H1 (cell line): Measurements from ENCODE around the gene RAB7B. TPM values are rescaled to one million over a fixed set of nuclear protein-coding genes. Genes with fewer than 3 reads are reported as not detected.

ENCODE experiments used
- CTCF ChIA-PET: fragments of 300-600 bp; sonication (Branson Sonifier 250); formaldehyde crosslinking; loops from one replicate; lab custom pipeline; 2021; ENCODE audit not compliant: partially characterized antibody; lab: Charles Lee
- POLR2A ChIA-PET: fragments of 300-600 bp; sonication (Branson Sonifier 250); formaldehyde crosslinking; loops from one replicate; lab custom pipeline; 2021; ENCODE audit warnings: inconsistent platforms; ENCODE audit not compliant: partially characterized antibody; lab: Charles Lee
- DNase-seq, 2 experiments: peaks; one replicate each; pipeline versions ENCODE4 v3.0.0 to v3.0.0-alpha.2; 2010 to 2022; ENCODE audit warnings: low spot score in 2 of 2, low read depth in 1 of 2, mixed read lengths in 1 of 2
- FAIRE-seq: peaks from 2 replicates; lab custom pipeline; 2011; peaks lifted over from hg19 to GRCh38; lab: Jason Lieb, UNC
- H2AFZ ChIP-seq: 2 replicates; pipeline ENCODE4 v1.8.1; 2012; ENCODE audit warnings: low read length, inconsistent platforms
- H2AK5ac ChIP-seq: 2 replicates; pipeline ENCODE4 v1.6.1; 2013; ENCODE audit warnings: low read depth, low read length
- H2BK120ac ChIP-seq: replicated peaks from 2 replicates; pipeline ENCODE3; 2013; ENCODE audit warnings: low read depth, low read length, inconsistent platforms
- H2BK12ac ChIP-seq: 2 replicates; pipeline ENCODE4 v1.6.1; 2013; ENCODE audit warnings: low read depth, low read length
- H2BK15ac ChIP-seq: 2 replicates; pipeline ENCODE4 v1.6.1; 2013; ENCODE audit warnings: low read length
- H2BK20ac ChIP-seq: 2 replicates; pipeline ENCODE4 v1.6.1; 2013; ENCODE audit warnings: low read length
- H2BK5ac ChIP-seq: 2 replicates; pipeline ENCODE4 v1.6.1; 2013; ENCODE audit warnings: low read depth, low read length
- H3K14ac ChIP-seq: 2 replicates; pipeline ENCODE4 v1.6.1; 2013; ENCODE audit warnings: inconsistent platforms; ENCODE audit not compliant: insufficient read length
- H3K18ac ChIP-seq: 2 replicates; pipeline ENCODE4 v1.6.1; 2013; ENCODE audit warnings: low read length; ENCODE audit errors: extremely low read depth
- H3K23ac ChIP-seq: 2 replicates; pipeline ENCODE4 v1.6.1; 2013; ENCODE audit warnings: inconsistent platforms; ENCODE audit not compliant: insufficient read length
- H3K23me2 ChIP-seq: 2 replicates; pipeline ENCODE4 v1.6.1; 2013; ENCODE audit warnings: low read depth, low read length
- H3K27ac ChIP-seq: 2 replicates; pipeline ENCODE4 v1.6.1; 2011; ENCODE audit warnings: low read depth, low read length, inconsistent platforms
- H3K27me3 ChIP-seq, 4 experiments: replicated peaks in 1 of 4; 1 replicate in 1 of 4; 2 replicates in 3 of 4; pipeline versions ENCODE4 v1.6.1 to v1.8.1; 2011 to 2013; ENCODE audit warnings: low read length in 3 of 4, mild to moderate bottlenecking in 3 of 4, inconsistent platforms in 2 of 4, mixed read lengths in 2 of 4, moderate library complexity in 1 of 4; ENCODE audit not compliant: control insufficient read depth in 3 of 4, insufficient read depth in 3 of 4; ENCODE audit errors: extremely low read depth in 1 of 4
- H3K36me3 ChIP-seq, 4 experiments: 2 replicates each; pipeline versions ENCODE4 v1.6.1 to v1.8.1; 2011 to 2013; ENCODE audit warnings: mild to moderate bottlenecking in 4 of 4, low read length in 3 of 4, moderate library complexity in 2 of 4, control low read depth in 1 of 4, inconsistent platforms in 1 of 4; ENCODE audit not compliant: insufficient read depth in 4 of 4, control insufficient read depth in 2 of 4
- H3K4ac ChIP-seq: replicated peaks from 2 replicates; pipeline ENCODE3; 2013; ENCODE audit warnings: low read length, low read depth, mixed read lengths, inconsistent platforms; ENCODE audit not compliant: insufficient read length
- H3K4me1 ChIP-seq, 4 experiments: replicated peaks in 1 of 4; 1 replicate in 1 of 4; 2 replicates in 3 of 4; pipeline versions ENCODE4 v1.6.1 to v1.8.1; 2011 to 2013; ENCODE audit warnings: low read length in 3 of 4, inconsistent platforms in 2 of 4, mixed read lengths in 1 of 4; ENCODE audit not compliant: insufficient read depth in 4 of 4, control insufficient read depth in 3 of 4
- H3K4me2 ChIP-seq, 2 experiments: 2 replicates each; pipeline versions ENCODE4 v1.6.1 to v1.8.1; 2011 to 2013; ENCODE audit warnings: low read depth in 2 of 2, low read length in 2 of 2, control low read depth in 1 of 2, inconsistent platforms in 1 of 2, mild to moderate bottlenecking in 1 of 2; ENCODE audit not compliant: insufficient read depth in 1 of 2
- H3K4me3 ChIP-seq, 4 experiments: fragments of 200-600, 300-600 bp in 1 of 4; sonication (generic), shearing (Covaris generic), sonication (Bioruptor Twin) in 1 of 4; 2 replicates each; pipeline versions ENCODE4 v1.5.1 to v1.8.1; 2011 to 2016; ENCODE audit warnings: low read length in 4 of 4, low read depth in 3 of 4, control low read depth in 2 of 4, inconsistent platforms in 2 of 4, mild to moderate bottlenecking in 2 of 4, mixed read lengths in 1 of 4, moderate library complexity in 1 of 4; ENCODE audit not compliant: insufficient read depth in 2 of 4; ENCODE audit errors: extremely low read depth in 1 of 4
- H3K56ac ChIP-seq: replicated peaks from 2 replicates; pipeline ENCODE3; 2013; ENCODE audit warnings: low read depth, mild to moderate bottlenecking, mixed read lengths, low read length, inconsistent platforms; ENCODE audit not compliant: insufficient read length
- H3K79me1 ChIP-seq: 2 replicates; pipeline ENCODE4 v1.6.1; 2013; ENCODE audit warnings: low read depth, low read length, control low read depth
- H3K79me2 ChIP-seq, 2 experiments: 2 replicates each; pipeline versions ENCODE4 v1.6.1 to v1.8.1; 2012 to 2013; ENCODE audit warnings: low read length in 2 of 2, mild to moderate bottlenecking in 2 of 2, inconsistent platforms in 1 of 2; ENCODE audit not compliant: insufficient read depth in 2 of 2, control insufficient read depth in 1 of 2
- H3K9ac ChIP-seq, 4 experiments: replicated peaks in 1 of 4; 1 replicate in 1 of 4; 2 replicates in 3 of 4; pipeline versions ENCODE4 v1.6.1 to v1.8.1; 2011 to 2013; ENCODE audit warnings: low read depth in 3 of 4, low read length in 3 of 4, control low read depth in 2 of 4, mild to moderate bottlenecking in 2 of 4, moderate library complexity in 2 of 4, inconsistent platforms in 1 of 4; ENCODE audit errors: extremely low read depth in 1 of 4
- H3K9me3 ChIP-seq, 2 experiments: 2 replicates each; pipeline versions ENCODE4 v1.6.1 to v1.8.1; 2012 to 2013; ENCODE audit warnings: mild to moderate bottlenecking in 2 of 2, moderate library complexity in 2 of 2, control low read depth in 1 of 2, inconsistent platforms in 1 of 2, low read depth in 1 of 2, low read length in 1 of 2, mixed read lengths in 1 of 2; ENCODE audit not compliant: insufficient read depth in 2 of 2
- H4K20me1 ChIP-seq, 2 experiments: replicated peaks in 1 of 2; 2 replicates each; pipeline versions ENCODE3 to v1.8.1; 2011 to 2013; ENCODE audit warnings: inconsistent platforms in 2 of 2, low read length in 2 of 2, mild to moderate bottlenecking in 1 of 2; ENCODE audit not compliant: insufficient read depth in 2 of 2, control insufficient read depth in 1 of 2
- H4K5ac ChIP-seq: 2 replicates; pipeline ENCODE4 v1.6.1; 2013; ENCODE audit warnings: low read length, low read depth, mixed read lengths, inconsistent platforms; ENCODE audit not compliant: insufficient read length
- H4K8ac ChIP-seq: 2 replicates; pipeline ENCODE4 v1.8.0; 2013; ENCODE audit warnings: mild to moderate bottlenecking, moderate library complexity, low read length, inconsistent platforms; ENCODE audit not compliant: insufficient read depth; ENCODE audit errors: extremely low read depth
- H4K91ac ChIP-seq: replicated peaks from 2 replicates; pipeline ENCODE3; 2013; ENCODE audit warnings: low read length, mixed read lengths, inconsistent platforms; ENCODE audit not compliant: insufficient read length
- BRCA1 ChIP-seq: IDR thresholded peaks from 2 replicates; pipeline ENCODE4 v1.6.1; 2012; ENCODE audit warnings: low read depth, low read length, improper control_type of control experiment
- EP300 ChIP-seq, 2 experiments: IDR thresholded peaks; 1 replicate in 1 of 2; 2 replicates in 1 of 2; pipeline ENCODE4 v1.6.1; 2011 to 2012; ENCODE audit warnings: low read depth in 2 of 2, low read length in 2 of 2, mild to moderate bottlenecking in 2 of 2, borderline replicate concordance in 1 of 2, inconsistent platforms in 1 of 2, moderate library complexity in 1 of 2
- FOSL1 ChIP-seq: IDR thresholded peaks from 2 replicates; pipeline ENCODE4 v1.6.1; 2011; ENCODE audit warnings: mild to moderate bottlenecking, low read depth, low read length, moderate library complexity; ENCODE audit not compliant: insufficient read depth
- GABPA ChIP-seq: IDR thresholded peaks from 2 replicates; pipeline ENCODE4 v1.6.1; 2011; ENCODE audit warnings: mild to moderate bottlenecking, low read length, moderate library complexity, borderline replicate concordance; ENCODE audit not compliant: insufficient read depth
- GTF2F1 ChIP-seq: IDR thresholded peaks from 2 replicates; pipeline ENCODE4 v1.6.1; 2012; ENCODE audit warnings: low read depth, low read length, improper control_type of control experiment, borderline replicate concordance
- MAFK ChIP-seq: IDR thresholded peaks from 2 replicates; pipeline ENCODE4 v1.6.1; 2012; ENCODE audit warnings: low read depth, mild to moderate bottlenecking, improper control_type of control experiment, low read length
- POLR2AphosphoS5 ChIP-seq: IDR thresholded peaks from 2 replicates; pipeline ENCODE4 v1.6.1; 2011; ENCODE audit warnings: low read depth, low read length
- POU5F1 ChIP-seq: IDR thresholded peaks from 2 replicates; pipeline ENCODE4 v1.6.1; 2011; ENCODE audit warnings: low read depth, mild to moderate bottlenecking, low read length, moderate library complexity
- RBBP5 ChIP-seq: IDR thresholded peaks from 2 replicates; pipeline ENCODE4 v1.7.1; 2012; ENCODE audit warnings: low read depth, mild to moderate bottlenecking, inconsistent platforms, low read length, moderate library complexity, borderline replicate concordance
- RFX5 ChIP-seq: IDR thresholded peaks from 2 replicates; pipeline ENCODE4 v1.6.1; 2011; ENCODE audit warnings: low read depth, low read length, improper control_type of control experiment, borderline replicate concordance
- RNF2 ChIP-seq: fragments of 200-900, 300-1000 bp; sonication (generic); IDR thresholded peaks from 2 replicates; pipeline ENCODE4 v1.7.1; 2016; ENCODE audit warnings: borderline replicate concordance, low read depth, mild to moderate bottlenecking, antibody characterized with exemption, low read length; ENCODE audit not compliant: poor library complexity, severe bottlenecking; ENCODE audit errors: missing control alignments
- SP4 ChIP-seq: IDR thresholded peaks from 2 replicates; pipeline ENCODE4 v1.6.1; 2012; ENCODE audit warnings: low read length, inconsistent platforms
- TBP ChIP-seq: IDR thresholded peaks from 2 replicates; pipeline ENCODE4 v1.6.1; 2011; ENCODE audit warnings: low read depth, low read length, improper control_type of control experiment
- WGBS, 2 experiments: shearing (Covaris generic) in 1 of 2; methylation state at CpG; one replicate each; pipeline versions ENCODE4 v1.1.6 to v1.1.7; 2013 to 2015; ENCODE audit warnings: low lambda C conversion rate in 2 of 2, mixed read lengths in 2 of 2, inconsistent platforms in 1 of 2, low coverage in 1 of 2, missing lambda C conversion rate in 1 of 2; ENCODE audit not compliant: insufficient replicate concordance in 2 of 2, insufficient coverage in 1 of 2, insufficient read length in 1 of 2; ENCODE audit errors: extremely low coverage in 1 of 2, missing lambda C conversion rate in 1 of 2; 5-methylcytosine and 5-hydroxymethylcytosine counted together
- polyA plus RNA-seq, 7 experiments: library from polyadenylated mRNA; depleted of rRNA in 3 of 7; stranded (reverse) in 5 of 7; unstranded in 2 of 7; fragments of >200 nt in 5 of 7; fragments of 200-250 nt in 2 of 7; gene quantifications; 1 replicate in 5 of 7; 2 replicates in 1 of 7; 4 replicates in 1 of 7; pipeline versions ENCODE4 v1.2.1 to v1.2.3, GENCODE V29; 2011 to 2013; ENCODE audit warnings: missing spikeins in 2 of 7, mixed read lengths in 2 of 7
- total RNA-seq: library from RNA; stranded (reverse); fragmentation: NEBNext Ultra II Directional; extraction: Animal tissue kit (Norgen Biotek cat#: 25700); gene quantifications from 2 replicates; pipeline ENCODE4 v1.2.1, GENCODE V29; 2021
- TF ChIP-seq, protein P1 (sequence below): IDR thresholded peaks from 2 replicates; pipeline ENCODE4 v1.6.1; 2012; ENCODE audit warnings: inconsistent platforms

Gene RAB7B
- total and polyA plus RNA-seq, 2 of the 8 experiments (the other 6 are each of a cell fraction or from before 2014, with no cell fraction given), result 0.05 TPM; not detected in 1

DNA sequence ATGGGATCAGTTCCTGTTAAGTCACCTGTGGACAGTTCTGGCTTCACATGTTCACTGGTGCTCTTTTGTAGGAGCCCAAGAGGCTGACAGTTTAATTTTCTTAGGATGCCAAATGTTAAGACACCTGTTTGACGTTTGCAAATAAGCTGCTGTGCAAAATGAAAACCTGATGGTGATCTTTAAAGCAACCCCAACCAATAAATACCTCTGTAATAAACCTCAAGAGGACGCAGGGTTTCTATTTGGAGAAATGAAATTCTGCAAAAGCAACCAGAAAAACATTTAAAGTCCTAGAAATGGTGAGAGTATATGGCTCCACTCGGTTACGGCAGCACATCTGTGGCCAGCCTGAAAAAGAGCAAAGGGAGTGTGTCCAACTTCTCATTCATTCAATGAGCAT is 44.1 kb upstream of the RAB7B start:
- Histone ChIP-seq H2BK5ac (no peak overlapping the region), H3K4me3 (no peak overlapping the region), H2AFZ (no peak overlapping the region), H3K79me1 (no peaks in the 10 kb centered on the region), H3K4me2 (no peak overlapping the region), H3K36me3 (no peaks in the 10 kb centered on the region), H2BK12ac (no peak overlapping the region), H3K56ac (no peak overlapping the region), H4K91ac (no peak overlapping the region), H2BK20ac (no peak overlapping the region), H3K23ac (no peak overlapping the region), H3K4me1 (no peaks in the 10 kb centered on the region; a peak in 1 of 7 replicates), H4K5ac (no peak overlapping the region), H2BK15ac (no peak overlapping the region), H3K27ac (no peak overlapping the region), H3K9ac (no peak overlapping the region), H3K14ac (no peak overlapping the region), H3K18ac (no peak overlapping the region), H2BK120ac (no peak overlapping the region), H3K79me2 (no peaks in the 10 kb centered on the region), H4K8ac (no peak overlapping the region), H3K4ac (no peak overlapping the region), H3K27me3 (no peaks in the 10 kb centered on the region), H3K9me3 (no peaks in the 10 kb centered on the region), H3K23me2 (no peaks in the 10 kb centered on the region), H2AK5ac (no peak overlapping the region), H4K20me1 (no peaks in the 10 kb centered on the region)
- FAIRE-seq (no peak), DNase-seq (no peak)
- CTCF ChIA-PET, result interaction anchor here (0.6 to 2.9 kb wide), 4 partner anchors 17 to 61 kb away, joined by 3 to 16 read pairs (median 4); no protein-coding TSS in a partner anchor
- POLR2A ChIA-PET, result no interaction called here
- 90% methylated on average over 4 of the region's 4 CpGs; no CpG with 5 or more reads in 1 of the 2 experiments for WGBS, 2 experiments
- no peak for TF ChIP-seq FOSL1
- TF ChIP-seq BRCA1, result no peak
- TF ChIP-seq EP300 (IDR thresholded peaks at IDR 0.05; ENCODE audit: borderline replicate concordance in 1 of 2, low read depth in 2 of 2, low read length in 2 of 2), result no peak
- no peak for TF ChIP-seq GABPA
- no peak for TF ChIP-seq RNF2
- no peak for TF ChIP-seq POLR2AphosphoS5
- TF ChIP-seq, protein P1, sequence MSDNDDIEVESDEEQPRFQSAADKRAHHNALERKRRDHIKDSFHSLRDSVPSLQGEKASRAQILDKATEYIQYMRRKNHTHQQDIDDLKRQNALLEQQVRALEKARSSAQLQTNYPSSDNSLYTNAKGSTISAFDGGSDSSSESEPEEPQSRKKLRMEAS, result no peak
- no peak for TF ChIP-seq TBP
- no peak for TF ChIP-seq RBBP5
- no peak for TF ChIP-seq RFX5
- no peak for TF ChIP-seq SP4
- no peak for TF ChIP-seq MAFK
- no peak for TF ChIP-seq POU5F1
- no peak for TF ChIP-seq GTF2F1
